Activated CD4-positive, alpha-beta T cell treated with anti-CD3 and anti-CD28 coated beads, Interleukin-2, amount 50 U/mL, for 24 hours (primary cell): ENCODE results near the gene RNF166.

Experiments
- DNase-seq, 2 donors: peaks; one replicate each; pipeline ENCODE4 v3.0.0-alpha.2; 2020; ENCODE audit warnings: low read depth in 1 of 2, low spot score in 1 of 2

RNF166 gene

GRCh38 chr16:88694221-88695087 is 11.8 kb downstream of the RNF166 start:
- no peak for DNase-seq

GRCh38 chr16:88693420-88694177 is 12.6 kb downstream of the RNF166 start:
- no peak for DNase-seq

GRCh38 chr16:88692861-88693260 is 13.3 kb downstream of the RNF166 start:
- DNase-seq = no peak

- DNase-seq = no peak
These were observed 14.2 kb downstream of the RNF166 start for GRCh38 chr16:88691924-88692560.

GRCh38 chr16:88691129-88691813 is 14.9 kb downstream of the RNF166 start:
- no peak for DNase-seq

GRCh38 chr16:88690341-88691128 is 15.7 kb downstream of the RNF166 start:
- no peak for DNase-seq

- no peak for DNase-seq
These were observed 18.0 kb downstream of the RNF166 start for GRCh38 chr16:88688013-88688778.

- no peak for DNase-seq
These were observed 18.6 kb downstream of the RNF166 start for GRCh38 chr16:88687676-88688012.

- no peak for DNase-seq
These were observed 19.0 kb downstream of the RNF166 start for GRCh38 chr16:88687254-88687576.

- DNase-seq = peak in 1 of 2 donors; percentile 66
These were observed 19.6 kb downstream of the RNF166 start, which contains the start of gene SNAI3 for GRCh38 chr16:88686439-88687253. Gene SNAI3, minus strand, starts transcription at chr16:88686507. Its CDS starts 101 bp downstream, at chr16:88686406.

- no peak for DNase-seq
These were observed 20.2 kb downstream of the RNF166 start for GRCh38 chr16:88686062-88686438.

- no peak for DNase-seq
These were observed 20.8 kb downstream of the RNF166 start for GRCh38 chr16:88685156-88686061.

- DNase-seq = no peak
These were observed 21.5 kb downstream of the RNF166 start for GRCh38 chr16:88684569-88685155.

GRCh38 chr16:88681709-88682451 is 24.3 kb downstream of the RNF166 start:
- peak in 1 of 2 donors; percentile 68 for DNase-seq

- DNase-seq = no peak
These were observed 25.0 kb downstream of the RNF166 start for GRCh38 chr16:88681084-88681680.

- DNase-seq = no peak
These were observed 25.6 kb downstream of the RNF166 start for GRCh38 chr16:88680554-88681083.
